Keratinocyte (primary cell): Measurements from ENCODE around the gene BANP. TPM values are rescaled to one million over a fixed set of nuclear protein-coding genes. Genes with fewer than 3 reads are reported as not detected.

Experiments used
- DNase-seq: peaks from one replicate; pipeline ENCODE4 v3.0.0-alpha.2; 2011; ENCODE audit warnings: low read depth, missing footprints, low spot score
- FAIRE-seq: peaks from 2 replicates; lab custom pipeline; 2011; peaks lifted over from hg19 to GRCh38; lab: Jason Lieb, UNC
- H2AFZ ChIP-seq: 2 replicates; pipeline ENCODE4 v1.6.0; 2012; ENCODE audit warnings: low read length, control low read depth, inconsistent platforms; ENCODE audit not compliant: control insufficient read depth
- H3K27ac ChIP-seq: 2 replicates; pipeline ENCODE4 v1.5.1; 2011; ENCODE audit warnings: low read length; ENCODE audit not compliant: control insufficient read depth, insufficient read depth
- H3K27me3 ChIP-seq: 3 replicates; pipeline ENCODE4 v1.6.0; 2011; ENCODE audit warnings: low read length; ENCODE audit not compliant: control insufficient read depth, insufficient read depth; ENCODE audit errors: extremely low read depth
- H3K36me3 ChIP-seq, 2 experiments: 2 replicates in 1 of 2; 3 replicates in 1 of 2; pipeline ENCODE4 v1.5.1; 2011; ENCODE audit warnings: low read length in 2 of 2, mild to moderate bottlenecking in 1 of 2; ENCODE audit not compliant: control insufficient read depth in 2 of 2, insufficient read depth in 2 of 2; ENCODE audit errors: extremely low read depth in 1 of 2
- H3K4me1 ChIP-seq: 3 replicates; pipeline ENCODE4 v1.5.1; 2011; ENCODE audit warnings: low read length; ENCODE audit not compliant: control insufficient read depth, insufficient read depth; ENCODE audit errors: extremely low read depth
- H3K4me2 ChIP-seq: 3 replicates; pipeline ENCODE4 v1.6.0; 2011; ENCODE audit warnings: low read depth, low read length; ENCODE audit not compliant: control insufficient read depth, insufficient read depth; ENCODE audit errors: extremely low read depth
- H3K4me3 ChIP-seq, 3 experiments: fragments of 200-600 bp in 1 of 3; sonication (generic) in 1 of 3; 2 replicates in 2 of 3; 3 replicates in 1 of 3; pipeline ENCODE4 v1.5.1; 2011 to 2016; ENCODE audit warnings: low read length in 3 of 3, mild to moderate bottlenecking in 3 of 3, control low read depth in 2 of 3, inconsistent platforms in 1 of 3, low read depth in 1 of 3, mixed read lengths in 1 of 3, mixed run types in 1 of 3, moderate library complexity in 1 of 3; ENCODE audit not compliant: control insufficient read depth in 2 of 3, insufficient read depth in 2 of 3; ENCODE audit errors: extremely low read depth in 1 of 3
- H3K79me2 ChIP-seq: 2 replicates; pipeline ENCODE4 v1.6.0; 2012; ENCODE audit warnings: low read length; ENCODE audit not compliant: control insufficient read depth, insufficient read depth
- H3K9ac ChIP-seq: 3 replicates; pipeline ENCODE4 v1.6.0; 2011; ENCODE audit warnings: low read length; ENCODE audit not compliant: control insufficient read depth, insufficient read depth; ENCODE audit errors: extremely low read depth
- H3K9me1 ChIP-seq: 3 replicates; pipeline ENCODE4 v1.6.0; 2011; ENCODE audit warnings: low read length; ENCODE audit not compliant: control insufficient read depth, insufficient read depth; ENCODE audit errors: extremely low read depth
- H3K9me3 ChIP-seq: 2 replicates; pipeline ENCODE4 v1.5.1; 2012; ENCODE audit warnings: low read depth, low read length; ENCODE audit not compliant: control insufficient read depth
- H4K20me1 ChIP-seq: 3 replicates; pipeline ENCODE4 v1.6.0; 2011; ENCODE audit warnings: low read length; ENCODE audit not compliant: control insufficient read depth, insufficient read depth; ENCODE audit errors: extremely low read depth
- CTCF ChIP-seq, 3 experiments: IDR thresholded peaks in 1 of 3; conservative IDR thresholded peaks in 1 of 3; optimal IDR thresholded peaks in 1 of 3; 2 replicates in 2 of 3; 3 replicates in 1 of 3; pipeline versions ENCODE3 to v1.5.1; 2011; ENCODE audit warnings: low read length in 3 of 3, mild to moderate bottlenecking in 3 of 3, moderate library complexity in 2 of 3, control low read depth in 1 of 3, inconsistent platforms in 1 of 3; ENCODE audit not compliant: insufficient read depth in 2 of 3; ENCODE audit errors: extremely low read depth in 1 of 3
- EZH2 ChIP-seq: IDR thresholded peaks from one replicate; pipeline ENCODE4 v1.6.1; 2012; ENCODE audit warnings: inconsistent platforms, mild to moderate bottlenecking, low read length, moderate library complexity
- dilution Hi-C: fragments of 300-500 bp; cut with MboI; formaldehyde crosslinking; loops from one replicate; pipeline ENCODE4 v1.7.0; 2020; ENCODE audit warnings: low sequenced_read_pairs; ENCODE audit not compliant: extremely low pct_ligation_motif_present
- polyA plus RNA-seq, 5 experiments: library from polyadenylated mRNA; depleted of rRNA in 3 of 5; stranded (reverse) in 3 of 5; stranded (forward) in 1 of 5; unstranded in 1 of 5; fragments of >200 nt; gene quantifications; 1 replicate in 1 of 5; 2 replicates in 3 of 5; 3 replicates in 1 of 5; pipeline versions ENCODE4 v1.2.1 to v1.2.3, GENCODE V29; 2011 to 2012; ENCODE audit warnings: missing spikeins in 2 of 5, low read depth in 1 of 5, low replicate concordance in 1 of 5

Gene BANP
- polyA plus RNA-seq, 1 donor (not counting 4 experiments of a cell fraction or from before 2014, with no cell fraction given) = 10.8 TPM

- Histone ChIP-seq H3K27ac (no peak overlapping the region), H3K9me1 (no peaks in the 10 kb centered on the region), H3K36me3 (peaks cover 19 to 24% of the 10 kb centered on the region in 2 experiments), H3K4me2 (no peak overlapping the region), H2AFZ (no peak overlapping the region), H3K27me3 (no peaks in the 10 kb centered on the region), H3K4me3 (no peak overlapping the region), H3K9me3 (no peaks in the 10 kb centered on the region), H3K4me1 (peaks cover 10% of the 10 kb centered on the region), H4K20me1 (no peaks in the 10 kb centered on the region), H3K9ac (no peak overlapping the region), H3K79me2 (peaks cover 77% of the 10 kb centered on the region)
- FAIRE-seq = no peak
- DNase-seq = no peak
- dilution Hi-C loops = no loop called here
- TF ChIP-seq CTCF (optimal IDR thresholded peaks at IDR 0.05 in 1 of 3, IDR thresholded peaks at IDR 0.05 in 1 of 3, conservative IDR thresholded peaks at IDR 0.05 in 1 of 3; ENCODE audit: extremely low read depth in 1 of 3, insufficient read depth in 2 of 3, low read length in 3 of 3) (no peak), EZH2 (no peak)
Measured at GRCh38 chr16:87954361-87954760, 3.1 kb downstream of the BANP start.

GRCh38 chr16:87954826-87955225, 3.6 kb downstream of the BANP start:
- no peaks in the 10 kb centered on the region for H3K9me1 ChIP-seq
- H3K27ac ChIP-seq = no peak overlapping the region
- H3K4me1 ChIP-seq = peaks cover 10% of the 10 kb centered on the region
- no peaks in the 10 kb centered on the region for H3K27me3 ChIP-seq
- H3K9ac ChIP-seq = no peak overlapping the region
- H3K79me2 ChIP-seq = peaks cover 81% of the 10 kb centered on the region
- DNase-seq (no peak), FAIRE-seq (no peak)
- no peaks in the 10 kb centered on the region for H3K9me3 ChIP-seq
- H3K4me3 ChIP-seq = no peak overlapping the region
- H3K36me3 ChIP-seq = peaks cover 19 to 24% of the 10 kb centered on the region in 2 experiments
- dilution Hi-C loops = no loop called here
- TF ChIP-seq CTCF (optimal IDR thresholded peaks at IDR 0.05 in 1 of 3, IDR thresholded peaks at IDR 0.05 in 1 of 3, conservative IDR thresholded peaks at IDR 0.05 in 1 of 3; ENCODE audit: extremely low read depth in 1 of 3, insufficient read depth in 2 of 3, low read length in 3 of 3) (no peak), EZH2 (no peak)
- no peak overlapping the region for H2AFZ ChIP-seq
- H4K20me1 ChIP-seq = no peaks in the 10 kb centered on the region
- H3K4me2 ChIP-seq = no peak overlapping the region
